HL-60 (cell line): ENCODE results near the gene CSMD2.

Experiments used
- DNase-seq, 2 experiments: peaks; one replicate each; pipeline ENCODE4 v3.0.0-alpha.2; 2010 to 2020; ENCODE audit warnings: low read depth in 1 of 2, low spot score in 1 of 2
- H3K27ac ChIP-seq: fragments of 250-450 bp; sonication (Bioruptor Pico); replicated peaks from 2 replicates; pipeline ENCODE4 v1.5.1; 2020; ENCODE audit warnings: mild to moderate bottlenecking, moderate library complexity
- H3K27me3 ChIP-seq: fragments of 250-450 bp; sonication (Bioruptor Pico); 2 replicates; pipeline ENCODE4 v1.5.1; 2021; ENCODE audit warnings: mild to moderate bottlenecking, moderate library complexity; ENCODE audit not compliant: insufficient read depth, poor library complexity, severe bottlenecking
- H3K4me3 ChIP-seq: replicated peaks from 2 replicates; pipeline ENCODE4 v1.5.1; 2011; ENCODE audit warnings: mild to moderate bottlenecking, control low read depth, low read length; ENCODE audit not compliant: insufficient read depth
- GABPA ChIP-seq: IDR thresholded peaks from 2 replicates; pipeline ENCODE4 v1.6.1; 2012; ENCODE audit warnings: low read depth
- POLR2AphosphoS5 ChIP-seq: IDR thresholded peaks from 2 replicates; pipeline ENCODE4 v1.6.1; 2012; ENCODE audit warnings: low read depth
- SPI1 ChIP-seq: IDR thresholded peaks from 2 replicates; pipeline ENCODE4 v1.6.1; 2012; ENCODE audit warnings: low read depth, mild to moderate bottlenecking, borderline replicate concordance
- TF ChIP-seq, protein P1 (sequence below): IDR thresholded peaks from one replicate; pipeline ENCODE4 v1.5.1; 2011; ENCODE audit warnings: low read length, control low read depth, inconsistent platforms; ENCODE audit not compliant: insufficient read depth
- TF ChIP-seq, protein P2 (sequence below): IDR thresholded peaks from 2 replicates; pipeline ENCODE4 v1.6.1; 2012; ENCODE audit warnings: low read depth; ENCODE audit not compliant: insufficient replicate concordance

The CSMD2 gene

DNA sequence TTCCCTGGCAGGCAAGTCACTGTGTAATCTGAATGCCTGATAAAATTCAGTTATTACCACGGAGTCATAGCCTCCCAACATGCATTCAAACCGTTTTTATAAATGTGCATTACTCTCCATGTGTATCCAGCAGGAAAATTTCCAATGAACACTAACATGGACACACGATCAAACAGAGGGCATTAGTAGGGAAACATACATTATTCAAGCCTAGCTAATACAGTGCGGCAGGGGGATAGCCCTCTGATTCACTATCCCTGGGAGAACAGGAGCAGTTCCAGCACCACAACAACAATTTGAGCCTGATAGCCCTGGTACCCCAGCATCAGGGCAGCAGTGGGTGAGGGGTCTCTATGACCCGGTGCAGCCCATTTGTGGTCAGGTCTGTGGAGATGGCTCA lies 337.0 kb downstream of the CSMD2 start:
- no peaks in the 10 kb centered on the region for H3K27me3 ChIP-seq
- H3K27ac ChIP-seq = no peak overlapping the region
- DNase-seq = no peak
- TF ChIP-seq SPI1 (no peak), POLR2AphosphoS5 (no peak), GABPA (no peak)
- TF ChIP-seq, protein P1, sequence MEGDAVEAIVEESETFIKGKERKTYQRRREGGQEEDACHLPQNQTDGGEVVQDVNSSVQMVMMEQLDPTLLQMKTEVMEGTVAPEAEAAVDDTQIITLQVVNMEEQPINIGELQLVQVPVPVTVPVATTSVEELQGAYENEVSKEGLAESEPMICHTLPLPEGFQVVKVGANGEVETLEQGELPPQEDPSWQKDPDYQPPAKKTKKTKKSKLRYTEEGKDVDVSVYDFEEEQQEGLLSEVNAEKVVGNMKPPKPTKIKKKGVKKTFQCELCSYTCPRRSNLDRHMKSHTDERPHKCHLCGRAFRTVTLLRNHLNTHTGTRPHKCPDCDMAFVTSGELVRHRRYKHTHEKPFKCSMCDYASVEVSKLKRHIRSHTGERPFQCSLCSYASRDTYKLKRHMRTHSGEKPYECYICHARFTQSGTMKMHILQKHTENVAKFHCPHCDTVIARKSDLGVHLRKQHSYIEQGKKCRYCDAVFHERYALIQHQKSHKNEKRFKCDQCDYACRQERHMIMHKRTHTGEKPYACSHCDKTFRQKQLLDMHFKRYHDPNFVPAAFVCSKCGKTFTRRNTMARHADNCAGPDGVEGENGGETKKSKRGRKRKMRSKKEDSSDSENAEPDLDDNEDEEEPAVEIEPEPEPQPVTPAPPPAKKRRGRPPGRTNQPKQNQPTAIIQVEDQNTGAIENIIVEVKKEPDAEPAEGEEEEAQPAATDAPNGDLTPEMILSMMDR = no peak
- TF ChIP-seq, protein P2, sequence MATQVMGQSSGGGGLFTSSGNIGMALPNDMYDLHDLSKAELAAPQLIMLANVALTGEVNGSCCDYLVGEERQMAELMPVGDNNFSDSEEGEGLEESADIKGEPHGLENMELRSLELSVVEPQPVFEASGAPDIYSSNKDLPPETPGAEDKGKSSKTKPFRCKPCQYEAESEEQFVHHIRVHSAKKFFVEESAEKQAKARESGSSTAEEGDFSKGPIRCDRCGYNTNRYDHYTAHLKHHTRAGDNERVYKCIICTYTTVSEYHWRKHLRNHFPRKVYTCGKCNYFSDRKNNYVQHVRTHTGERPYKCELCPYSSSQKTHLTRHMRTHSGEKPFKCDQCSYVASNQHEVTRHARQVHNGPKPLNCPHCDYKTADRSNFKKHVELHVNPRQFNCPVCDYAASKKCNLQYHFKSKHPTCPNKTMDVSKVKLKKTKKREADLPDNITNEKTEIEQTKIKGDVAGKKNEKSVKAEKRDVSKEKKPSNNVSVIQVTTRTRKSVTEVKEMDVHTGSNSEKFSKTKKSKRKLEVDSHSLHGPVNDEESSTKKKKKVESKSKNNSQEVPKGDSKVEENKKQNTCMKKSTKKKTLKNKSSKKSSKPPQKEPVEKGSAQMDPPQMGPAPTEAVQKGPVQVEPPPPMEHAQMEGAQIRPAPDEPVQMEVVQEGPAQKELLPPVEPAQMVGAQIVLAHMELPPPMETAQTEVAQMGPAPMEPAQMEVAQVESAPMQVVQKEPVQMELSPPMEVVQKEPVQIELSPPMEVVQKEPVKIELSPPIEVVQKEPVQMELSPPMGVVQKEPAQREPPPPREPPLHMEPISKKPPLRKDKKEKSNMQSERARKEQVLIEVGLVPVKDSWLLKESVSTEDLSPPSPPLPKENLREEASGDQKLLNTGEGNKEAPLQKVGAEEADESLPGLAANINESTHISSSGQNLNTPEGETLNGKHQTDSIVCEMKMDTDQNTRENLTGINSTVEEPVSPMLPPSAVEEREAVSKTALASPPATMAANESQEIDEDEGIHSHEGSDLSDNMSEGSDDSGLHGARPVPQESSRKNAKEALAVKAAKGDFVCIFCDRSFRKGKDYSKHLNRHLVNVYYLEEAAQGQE = no peak
- H3K4me3 ChIP-seq = no peak overlapping the region

DNA sequence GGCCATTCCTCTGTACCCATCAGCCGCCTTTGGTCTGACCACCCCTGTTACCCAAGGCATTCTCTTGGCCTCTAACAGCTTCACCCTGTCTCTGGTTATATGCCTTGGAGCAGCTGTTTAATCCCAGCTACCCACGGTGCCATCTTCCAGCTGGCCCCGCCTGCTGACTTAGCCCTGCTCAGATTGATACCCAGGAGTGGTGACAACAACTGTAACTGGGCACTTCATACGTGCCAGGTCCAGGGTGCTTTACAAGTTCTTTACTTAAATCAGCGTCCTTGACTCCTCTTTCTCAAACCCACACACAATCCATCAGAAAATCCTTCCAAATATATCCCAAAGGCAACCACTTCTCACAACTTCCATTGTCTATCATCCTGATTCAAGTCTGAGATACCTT lies 338.3 kb downstream of the CSMD2 start:
- Histone ChIP-seq H3K4me3 (no peak overlapping the region), H3K27me3 (no peaks in the 10 kb centered on the region), H3K27ac (no peak overlapping the region)
- DNase-seq = no peak
- TF ChIP-seq, protein P1 = no peak
- TF ChIP-seq POLR2AphosphoS5 (no peak), GABPA (no peak), SPI1 (no peak)
- TF ChIP-seq, protein P2 = no peak

DNA sequence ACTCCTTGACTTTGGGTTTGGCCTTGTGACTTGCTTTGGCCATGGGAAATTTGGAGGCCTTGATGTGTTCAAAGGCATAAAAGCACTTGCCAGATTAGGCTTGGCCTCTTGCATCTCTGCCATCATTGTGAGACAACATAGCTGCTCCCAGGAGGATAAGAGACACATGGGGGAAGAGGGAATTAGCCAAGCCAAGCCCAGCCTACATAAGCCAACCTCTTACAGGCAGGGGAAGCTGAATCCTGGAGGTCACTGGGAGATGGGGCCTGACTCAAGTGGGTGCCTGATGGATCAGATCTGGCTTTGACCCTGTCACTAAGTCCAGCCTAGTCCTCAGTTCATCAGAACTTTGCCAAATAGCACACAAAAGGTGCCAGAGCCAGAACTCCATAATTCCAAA lies 338.7 kb downstream of the CSMD2 start:
- Histone ChIP-seq H3K4me3 (no peak overlapping the region), H3K27me3 (no peaks in the 10 kb centered on the region)
- no peak for TF ChIP-seq GABPA
- TF ChIP-seq, protein P1 = no peak
- TF ChIP-seq, protein P2 = no peak
- no peak for TF ChIP-seq SPI1
- no peak for TF ChIP-seq POLR2AphosphoS5

More for the DNA sequence above, 338.7 kb downstream of the CSMD2 start:
- no peak for DNase-seq
- no peak overlapping the region for H3K27ac ChIP-seq
